Activated CD4-positive, alpha-beta T cell treated with anti-CD3 and anti-CD28 coated beads, Interleukin-2, amount 50 U/mL, for 4 hours (primary cell): Measurements from ENCODE around the gene RTP4.
"Not testable (repeated sequence)": the region's sequence is repeated elsewhere in the genome, so short reads cannot be mapped to it uniquely, and the experiment has no call there.

Source experiments
- DNase-seq, 2 experiments: peaks; one replicate each; pipeline ENCODE4 v3.0.0-alpha.2; 2020

RTP4 gene

GRCh38 chr3:187370051-187370450, 1.9 kb downstream of the RTP4 start:
- DNase-seq: no peak

GRCh38 chr3:187375581-187375980, 7.4 kb downstream of the RTP4 start:
- DNase-seq: no peak

- no peak for DNase-seq
Measured at GRCh38 chr3:187377842-187378241, 9.7 kb downstream of the RTP4 start.

- DNase-seq: no peak
Measured at GRCh38 chr3:187382609-187383151, 14.5 kb downstream of the RTP4 start.

GRCh38 chr3:187383246-187383645, 15.1 kb downstream of the RTP4 start:
- no peak for DNase-seq

- DNase-seq: no peak
Measured at GRCh38 chr3:187385296-187385695, 17.1 kb downstream of the RTP4 start.

GRCh38 chr3:187396661-187397060, 28.5 kb downstream of the RTP4 start:
- no peak for DNase-seq

- no peak for DNase-seq
Measured at GRCh38 chr3:187398955-187399354, 30.8 kb downstream of the RTP4 start.

GRCh38 chr3:187400756-187401155, 32.6 kb downstream of the RTP4 start:
- DNase-seq: no peak

- no peak for DNase-seq
Measured at GRCh38 chr3:187401856-187402255, 33.7 kb downstream of the RTP4 start.

GRCh38 chr3:187403768-187404288, 35.6 kb downstream of the RTP4 start:
- DNase-seq: no peak

GRCh38 chr3:187406927-187407326, 38.7 kb downstream of the RTP4 start:
- no peak for DNase-seq

GRCh38 chr3:187411991-187412781, 44.0 kb downstream of the RTP4 start:
- DNase-seq: not testable (repeated sequence)
